GM12878 (cell line): ENCODE results near the gene EFNA3. TPM values are rescaled to one million over a fixed set of nuclear protein-coding genes. Genes with fewer than 3 reads are reported as not detected.

Source experiments
- ATAC-seq: fragments of 200-7000 bp; cut with Tn5 transposase; 3 replicates; pipeline ENCODE4 v1.9.1; 2020; ENCODE audit warnings: mild to moderate bottlenecking, moderate library complexity
- BruUV-seq: library from RNA; stranded (reverse); fragments of 400-500 nt; replicated peaks from 2 replicates; lab custom pipeline; 2021; lab: Mats Ljungman, UMichigan
- CTCF ChIA-PET: fragments of 300-600 bp; sonication (Branson Sonifier 250); formaldehyde crosslinking; extraction: SDS; loops from one replicate; lab custom pipeline; 2021; ENCODE audit warnings: inconsistent platforms; lab: Yijun Ruan, JAX
- POLR2A ChIA-PET: fragments of 350-600 bp; formaldehyde crosslinking; extraction: SDS; loops from one replicate; lab custom pipeline; 2021; ENCODE audit warnings: inconsistent platforms; lab: Charles Lee
- RAD21 ChIA-PET: fragments of 300-600 bp; sonication (Branson Sonifier 250); formaldehyde crosslinking; loops from one replicate; lab custom pipeline; 2023; ENCODE audit warnings: antibody characterized with exemption; ENCODE audit not compliant: unreplicated experiment; lab: Charles Lee
- SMC1A ChIA-PET: fragments of 300-600 bp; sonication (Branson Sonifier 250); formaldehyde crosslinking; loops from one replicate; lab custom pipeline; 2023; ENCODE audit not compliant: unreplicated experiment, uncharacterized antibody; lab: Charles Lee
- DNase-seq: peaks from one replicate; pipeline ENCODE4 v3.0.0-alpha.2; 2011; ENCODE audit warnings: low read depth, low spot score
- FAIRE-seq: peaks from 3 replicates; lab custom pipeline; 2011; peaks lifted over from hg19 to GRCh38; lab: Jason Lieb, UNC
- H2AFZ ChIP-seq: 2 replicates; pipeline ENCODE4 v1.6.0; 2011; ENCODE audit warnings: low read depth, low read length, control low read depth; ENCODE audit not compliant: control insufficient read depth
- H3K27ac ChIP-seq: 2 replicates; pipeline ENCODE4 v1.5.1; 2011; ENCODE audit warnings: control low read depth; ENCODE audit not compliant: control insufficient read depth, insufficient read depth
- H3K27me3 ChIP-seq, 2 experiments: replicated peaks in 1 of 2; 2 replicates each; pipeline versions ENCODE4 v1.6.0 to v1.6.1; 2011; ENCODE audit warnings: low read length in 1 of 2; ENCODE audit not compliant: control insufficient read depth in 2 of 2, insufficient read depth in 2 of 2
- H3K36me3 ChIP-seq, 2 experiments: 2 replicates each; pipeline ENCODE4 v1.5.1; 2011; ENCODE audit warnings: low read length in 1 of 2; ENCODE audit not compliant: control insufficient read depth in 2 of 2, insufficient read depth in 2 of 2
- H3K4me1 ChIP-seq: 2 replicates; pipeline ENCODE4 v1.6.1; 2011; ENCODE audit warnings: mild to moderate bottlenecking, low read length, moderate library complexity, mixed read lengths; ENCODE audit not compliant: control insufficient read depth, insufficient read depth
- H3K4me2 ChIP-seq: 2 replicates; pipeline ENCODE4 v1.6.0; 2011; ENCODE audit warnings: control low read depth; ENCODE audit not compliant: control insufficient read depth, insufficient read depth
- H3K4me3 ChIP-seq: fragments of 200-600 bp; sonication (generic); 2 replicates; pipeline ENCODE4 v1.5.1; 2016
- H3K79me2 ChIP-seq: 2 replicates; pipeline ENCODE4 v1.6.0; 2011; ENCODE audit warnings: low read length; ENCODE audit not compliant: control insufficient read depth, insufficient read depth
- H3K9ac ChIP-seq: 2 replicates; pipeline ENCODE4 v1.8.0; 2011; ENCODE audit warnings: low read length, control low read depth, mixed read lengths; ENCODE audit not compliant: control insufficient read depth, insufficient read depth
- H3K9me3 ChIP-seq: replicated peaks from 3 replicates; pipeline ENCODE4 v1.5.1; 2011; ENCODE audit warnings: mild to moderate bottlenecking, low read length; ENCODE audit not compliant: control insufficient read depth, insufficient read depth
- H4K20me1 ChIP-seq: 2 replicates; pipeline ENCODE4 v1.6.0; 2011; ENCODE audit not compliant: control insufficient read depth, insufficient read depth
- FOXM1 ChIP-seq: IDR thresholded peaks from 2 replicates; pipeline ENCODE4 v1.6.1; 2012; ENCODE audit warnings: low read depth, mild to moderate bottlenecking, inconsistent platforms, low read length, moderate library complexity
- HDAC6 ChIP-seq: fragments of 200-600 bp; sonication (generic); IDR thresholded peaks from one replicate; pipeline ENCODE4 v1.8.0; 2017; ENCODE audit warnings: antibody characterized with exemption; ENCODE audit not compliant: unreplicated experiment
- JUND ChIP-seq: IDR thresholded peaks from 2 replicates; pipeline ENCODE4 v1.6.1; 2012; ENCODE audit warnings: low read depth, mild to moderate bottlenecking, low read length, improper control_type of control experiment, moderate library complexity
- PAX5 ChIP-seq: IDR thresholded peaks from 2 replicates; pipeline ENCODE4 v1.6.1; 2011; ENCODE audit warnings: low read depth, low read length, borderline replicate concordance
- RFX5 ChIP-seq: IDR thresholded peaks from 2 replicates; pipeline ENCODE4 v1.6.1; 2011; ENCODE audit warnings: low read depth, low read length, improper control_type of control experiment
- SMARCA5 ChIP-seq: fragments of 450-650 bp; IDR thresholded peaks from 2 replicates; pipeline ENCODE4 v1.6.1; 2017; ENCODE audit warnings: mild to moderate bottlenecking
- SMC3 ChIP-seq: IDR thresholded peaks from 2 replicates; pipeline ENCODE4 v1.6.1; 2011; ENCODE audit warnings: low read length, improper control_type of control experiment, borderline replicate concordance
- TARDBP ChIP-seq: IDR thresholded peaks from 2 replicates; pipeline ENCODE4 v1.6.1; 2016; ENCODE audit warnings: borderline replicate concordance
- ZNF217 ChIP-seq: fragments of 450-650 bp; IDR thresholded peaks from 2 replicates; pipeline ENCODE4 v1.6.1; 2017; ENCODE audit warnings: antibody characterized with exemption, mild to moderate bottlenecking
- WGBS: methylation state at CpG from one replicate; pipeline ENCODE4 v1.1.6; 2016; ENCODE audit warnings: low lambda C conversion rate; ENCODE audit not compliant: insufficient replicate concordance, insufficient coverage; ENCODE audit errors: missing lambda C conversion rate; 5-methylcytosine and 5-hydroxymethylcytosine counted together
- in situ Hi-C: fragments of 300-500 bp; cut with MboI; formaldehyde crosslinking; loops from 9 replicates; pipeline ENCODE4 v1.14.3; 2018; ENCODE audit warnings: mixed read lengths
- intact Hi-C: fragments of 100-400 bp; cut with micrococcal nuclease; formaldehyde crosslinking; loops from one replicate; pipeline ENCODE4 v1.14.2; 2022; ENCODE audit not compliant: unreplicated experiment
- polyA plus RNA-seq, 11 experiments: library from polyadenylated mRNA; depleted of rRNA in 4 of 11; unstranded in 6 of 11; stranded (reverse) in 5 of 11; fragments of >200 nt; fragmentation: Nextera tagmentation in 4 of 11; fragmentation: Illumina TruSeq in 1 of 11; extraction: Ambion mirVana in 4 of 11; extraction: Trizol in 1 of 11; gene quantifications; 1 replicate in 1 of 11; 2 replicates in 10 of 11; pipeline versions ENCODE4 v1.2.1 to v1.2.3, GENCODE V29; 2011 to 2016; ENCODE audit warnings: inconsistent platforms in 2 of 11, missing spikeins in 2 of 11, low read depth in 1 of 11
- total RNA-seq, 4 experiments: library from RNA; depleted of rRNA in 3 of 4; stranded (reverse); fragments of >200 nt in 3 of 4; fragmentation: Illumina TruSeq in 1 of 4; extraction: Trizol in 1 of 4; gene quantifications; 2 replicates each; pipeline versions ENCODE4 v1.2.1 to v1.2.3, GENCODE V29; 2013 to 2021
- TF ChIP-seq, protein P1 (sequence below): fragments of 450-650 bp; IDR thresholded peaks from 2 replicates; pipeline ENCODE4 v1.6.1; 2016; ENCODE audit warnings: mild to moderate bottlenecking, moderate library complexity, borderline replicate concordance
- TF ChIP-seq, protein P2 (sequence below): fragments of 450-650 bp; formaldehyde crosslinking; IDR thresholded peaks from 2 replicates; pipeline ENCODE4 v1.5.0; 2022; ENCODE audit warnings: mild to moderate bottlenecking, missing genetic modification characterization
- TF ChIP-seq, protein P3 (sequence below): fragments of 450-650 bp; formaldehyde crosslinking; IDR thresholded peaks from 2 replicates; pipeline ENCODE4 v1.4.0; 2022; ENCODE audit warnings: mild to moderate bottlenecking, moderate library complexity

EFNA3 gene
- total and polyA plus RNA-seq, 10 of the 15 experiments (the other 5 are each of a cell fraction or from before 2014, with no cell fraction given): 0.08 to 5.4 (median 1.1) TPM

DNA sequence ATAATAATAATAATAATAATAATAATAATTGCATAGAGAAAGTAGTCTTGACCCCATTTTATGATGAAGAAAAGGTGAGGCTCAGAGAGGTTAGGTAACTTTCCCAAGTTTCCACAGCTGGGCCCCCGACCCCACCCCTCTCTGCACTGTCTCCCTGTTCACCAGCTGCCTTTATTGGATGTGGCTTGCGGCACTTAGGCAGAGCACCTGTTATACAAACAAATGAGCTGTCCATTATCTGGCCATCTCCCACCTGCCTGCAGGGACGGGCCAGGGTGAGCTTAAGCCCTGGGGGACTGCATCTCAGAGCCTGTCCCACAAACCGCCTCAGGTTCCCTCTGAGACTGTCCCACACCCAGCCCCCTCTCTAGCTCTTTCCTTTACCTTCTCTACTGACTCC, 39.0 kb downstream of the EFNA3 start:
- RAD21 ChIA-PET: interaction anchor here (0.7 to 1.4 kb wide), 3 partner anchors 50 to 191 kb away, joined by 3 read pairs; partner anchors contain the start of gene KRTCAP2
- Histone ChIP-seq H3K4me1 (peaks cover 5% of the 10 kb centered on the region; the same call in 1 of the 2 replicates), H3K27ac (no peak overlapping the region), H3K4me3 (no peak overlapping the region), H3K79me2 (no peaks in the 10 kb centered on the region), H3K27me3 (peaks cover 0 to 2% of the 10 kb centered on the region in 2 experiments; a peak in 1 of 4 replicates), H3K36me3 (no peaks in the 10 kb centered on the region), H3K9me3 (no peaks in the 10 kb centered on the region), H3K9ac (no peak overlapping the region), H2AFZ (no peak overlapping the region), H3K4me2 (no peak overlapping the region), H4K20me1 (no peaks in the 10 kb centered on the region)
- ATAC-seq: no peak
- DNase-seq: no peak
- in situ Hi-C loops: no loop called here
- CTCF ChIA-PET: interaction anchor here (0.8 to 2.9 kb wide), 4 partner anchors 22 to 67 kb away, joined by 3 to 10 read pairs (median 3); partner anchors contain the start of gene ADAM15
- SMC1A ChIA-PET: interaction anchor here (0.6 to 1.5 kb wide), 3 partner anchors 11 to 1082 kb away, joined by 3 to 5 read pairs (median 3); no protein-coding TSS in a partner anchor
- FAIRE-seq: no peak
- POLR2A ChIA-PET: no interaction called here
- BruUV-seq: no TSS peak
- intact Hi-C loops: no loop called here
- WGBS: 23% methylated on average over 4 of the region's 4 CpGs
- TF ChIP-seq SMC3 (no peak), TARDBP (no peak), PAX5 (no peak), JUND (no peak), FOXM1 (no peak), HDAC6 (no peak), SMARCA5 (no peak), ZNF217 (no peak), RFX5 (no peak)
- TF ChIP-seq, protein P1, sequence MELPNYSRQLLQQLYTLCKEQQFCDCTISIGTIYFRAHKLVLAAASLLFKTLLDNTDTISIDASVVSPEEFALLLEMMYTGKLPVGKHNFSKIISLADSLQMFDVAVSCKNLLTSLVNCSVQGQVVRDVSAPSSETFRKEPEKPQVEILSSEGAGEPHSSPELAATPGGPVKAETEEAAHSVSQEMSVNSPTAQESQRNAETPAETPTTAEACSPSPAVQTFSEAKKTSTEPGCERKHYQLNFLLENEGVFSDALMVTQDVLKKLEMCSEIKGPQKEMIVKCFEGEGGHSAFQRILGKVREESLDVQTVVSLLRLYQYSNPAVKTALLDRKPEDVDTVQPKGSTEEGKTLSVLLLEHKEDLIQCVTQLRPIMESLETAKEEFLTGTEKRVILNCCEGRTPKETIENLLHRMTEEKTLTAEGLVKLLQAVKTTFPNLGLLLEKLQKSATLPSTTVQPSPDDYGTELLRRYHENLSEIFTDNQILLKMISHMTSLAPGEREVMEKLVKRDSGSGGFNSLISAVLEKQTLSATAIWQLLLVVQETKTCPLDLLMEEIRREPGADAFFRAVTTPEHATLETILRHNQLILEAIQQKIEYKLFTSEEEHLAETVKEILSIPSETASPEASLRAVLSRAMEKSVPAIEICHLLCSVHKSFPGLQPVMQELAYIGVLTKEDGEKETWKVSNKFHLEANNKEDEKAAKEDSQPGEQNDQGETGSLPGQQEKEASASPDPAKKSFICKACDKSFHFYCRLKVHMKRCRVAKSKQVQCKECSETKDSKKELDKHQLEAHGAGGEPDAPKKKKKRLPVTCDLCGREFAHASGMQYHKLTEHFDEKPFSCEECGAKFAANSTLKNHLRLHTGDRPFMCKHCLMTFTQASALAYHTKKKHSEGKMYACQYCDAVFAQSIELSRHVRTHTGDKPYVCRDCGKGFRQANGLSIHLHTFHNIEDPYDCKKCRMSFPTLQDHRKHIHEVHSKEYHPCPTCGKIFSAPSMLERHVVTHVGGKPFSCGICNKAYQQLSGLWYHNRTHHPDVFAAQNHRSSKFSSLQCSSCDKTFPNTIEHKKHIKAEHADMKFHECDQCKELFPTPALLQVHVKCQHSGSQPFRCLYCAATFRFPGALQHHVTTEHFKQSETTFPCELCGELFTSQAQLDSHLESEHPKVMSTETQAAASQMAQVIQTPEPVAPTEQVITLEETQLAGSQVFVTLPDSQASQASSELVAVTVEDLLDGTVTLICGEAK: no peak
- TF ChIP-seq, protein P2, sequence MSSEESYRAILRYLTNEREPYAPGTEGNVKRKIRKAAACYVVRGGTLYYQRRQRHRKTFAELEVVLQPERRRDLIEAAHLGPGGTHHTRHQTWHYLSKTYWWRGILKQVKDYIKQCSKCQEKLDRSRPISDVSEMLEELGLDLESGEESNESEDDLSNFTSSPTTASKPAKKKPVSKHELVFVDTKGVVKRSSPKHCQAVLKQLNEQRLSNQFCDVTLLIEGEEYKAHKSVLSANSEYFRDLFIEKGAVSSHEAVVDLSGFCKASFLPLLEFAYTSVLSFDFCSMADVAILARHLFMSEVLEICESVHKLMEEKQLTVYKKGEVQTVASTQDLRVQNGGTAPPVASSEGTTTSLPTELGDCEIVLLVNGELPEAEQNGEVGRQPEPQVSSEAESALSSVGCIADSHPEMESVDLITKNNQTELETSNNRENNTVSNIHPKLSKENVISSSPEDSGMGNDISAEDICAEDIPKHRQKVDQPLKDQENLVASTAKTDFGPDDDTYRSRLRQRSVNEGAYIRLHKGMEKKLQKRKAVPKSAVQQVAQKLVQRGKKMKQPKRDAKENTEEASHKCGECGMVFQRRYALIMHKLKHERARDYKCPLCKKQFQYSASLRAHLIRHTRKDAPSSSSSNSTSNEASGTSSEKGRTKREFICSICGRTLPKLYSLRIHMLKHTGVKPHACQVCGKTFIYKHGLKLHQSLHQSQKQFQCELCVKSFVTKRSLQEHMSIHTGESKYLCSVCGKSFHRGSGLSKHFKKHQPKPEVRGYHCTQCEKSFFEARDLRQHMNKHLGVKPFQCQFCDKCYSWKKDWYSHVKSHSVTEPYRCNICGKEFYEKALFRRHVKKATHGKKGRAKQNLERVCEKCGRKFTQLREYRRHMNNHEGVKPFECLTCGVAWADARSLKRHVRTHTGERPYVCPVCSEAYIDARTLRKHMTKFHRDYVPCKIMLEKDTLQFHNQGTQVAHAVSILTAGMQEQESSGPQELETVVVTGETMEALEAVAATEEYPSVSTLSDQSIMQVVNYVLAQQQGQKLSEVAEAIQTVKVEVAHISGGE (CRISPR knock-in tag): no peak
- TF ChIP-seq, protein P3, sequence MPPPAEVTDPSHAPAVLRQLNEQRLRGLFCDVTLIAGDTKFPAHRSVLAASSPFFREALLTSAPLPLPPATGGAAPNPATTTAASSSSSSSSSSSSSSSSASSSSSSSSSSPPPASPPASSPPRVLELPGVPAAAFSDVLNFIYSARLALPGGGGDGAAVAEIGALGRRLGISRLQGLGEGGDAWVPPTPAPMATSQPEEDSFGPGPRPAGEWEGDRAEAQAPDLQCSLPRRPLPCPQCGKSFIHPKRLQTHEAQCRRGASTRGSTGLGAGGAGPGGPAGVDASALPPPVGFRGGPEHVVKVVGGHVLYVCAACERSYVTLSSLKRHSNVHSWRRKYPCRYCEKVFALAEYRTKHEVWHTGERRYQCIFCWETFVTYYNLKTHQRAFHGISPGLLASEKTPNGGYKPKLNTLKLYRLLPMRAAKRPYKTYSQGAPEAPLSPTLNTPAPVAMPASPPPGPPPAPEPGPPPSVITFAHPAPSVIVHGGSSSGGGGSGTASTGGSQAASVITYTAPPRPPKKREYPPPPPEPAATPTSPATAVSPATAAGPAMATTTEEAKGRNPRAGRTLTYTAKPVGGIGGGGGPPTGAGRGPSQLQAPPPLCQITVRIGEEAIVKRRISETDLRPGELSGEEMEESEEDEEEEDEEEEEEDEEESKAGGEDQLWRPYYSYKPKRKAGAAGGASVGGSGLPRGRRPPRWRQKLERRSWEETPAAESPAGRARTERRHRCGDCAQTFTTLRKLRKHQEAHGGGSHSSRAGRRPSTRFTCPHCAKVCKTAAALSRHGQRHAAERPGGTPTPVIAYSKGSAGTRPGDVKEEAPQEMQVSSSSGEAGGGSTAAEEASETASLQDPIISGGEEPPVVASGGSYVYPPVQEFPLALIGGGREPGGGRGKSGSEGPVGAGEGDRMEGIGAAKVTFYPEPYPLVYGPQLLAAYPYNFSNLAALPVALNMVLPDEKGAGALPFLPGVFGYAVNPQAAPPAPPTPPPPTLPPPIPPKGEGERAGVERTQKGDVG: no peak
